ENCODE measurements around the gene MAML3.

The MAML3 gene

DNA sequence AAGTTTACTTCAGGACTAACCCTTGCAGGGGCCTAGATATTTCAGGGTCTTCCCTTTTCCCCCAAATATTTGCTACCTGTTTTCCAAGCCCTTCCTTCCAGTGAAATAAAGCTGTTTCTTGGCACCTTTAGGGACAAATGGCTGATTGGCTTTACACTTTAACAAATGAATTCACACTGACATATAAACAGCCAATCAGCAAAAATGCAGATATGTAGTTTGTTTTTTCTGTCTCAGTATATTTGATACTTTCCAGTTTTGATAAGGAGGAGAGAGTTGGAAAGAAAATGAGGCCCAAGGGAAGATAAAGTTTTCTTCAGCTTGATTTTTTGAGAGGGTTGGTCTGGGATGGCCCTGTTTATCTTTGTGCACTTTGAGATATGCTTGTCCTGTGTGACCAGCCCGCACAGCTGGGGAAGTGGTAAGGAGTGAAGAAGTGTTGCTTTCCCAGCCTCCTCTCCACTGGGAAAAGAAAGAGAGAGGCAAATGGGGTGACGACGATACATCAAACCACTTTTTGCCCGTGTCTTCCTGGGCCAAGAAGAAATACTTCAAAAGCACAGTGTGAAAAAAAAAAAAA, 420.9 kb downstream of the MAML3 start:
- no peaks in the 10 kb centered on the region for H3K36me3 ChIP-seq
- no peak overlapping the region for H3K27ac ChIP-seq
- H3K27me3 ChIP-seq, result peaks cover 10% of the 10 kb centered on the region
- no peaks in the 10 kb centered on the region for H3K9me3 ChIP-seq
- no peak overlapping the region for H3K4me3 ChIP-seq (ENCODE audit: low read depth in 1 of 2, low read length in 1 of 2)
- TF ChIP-seq, protein P1, sequence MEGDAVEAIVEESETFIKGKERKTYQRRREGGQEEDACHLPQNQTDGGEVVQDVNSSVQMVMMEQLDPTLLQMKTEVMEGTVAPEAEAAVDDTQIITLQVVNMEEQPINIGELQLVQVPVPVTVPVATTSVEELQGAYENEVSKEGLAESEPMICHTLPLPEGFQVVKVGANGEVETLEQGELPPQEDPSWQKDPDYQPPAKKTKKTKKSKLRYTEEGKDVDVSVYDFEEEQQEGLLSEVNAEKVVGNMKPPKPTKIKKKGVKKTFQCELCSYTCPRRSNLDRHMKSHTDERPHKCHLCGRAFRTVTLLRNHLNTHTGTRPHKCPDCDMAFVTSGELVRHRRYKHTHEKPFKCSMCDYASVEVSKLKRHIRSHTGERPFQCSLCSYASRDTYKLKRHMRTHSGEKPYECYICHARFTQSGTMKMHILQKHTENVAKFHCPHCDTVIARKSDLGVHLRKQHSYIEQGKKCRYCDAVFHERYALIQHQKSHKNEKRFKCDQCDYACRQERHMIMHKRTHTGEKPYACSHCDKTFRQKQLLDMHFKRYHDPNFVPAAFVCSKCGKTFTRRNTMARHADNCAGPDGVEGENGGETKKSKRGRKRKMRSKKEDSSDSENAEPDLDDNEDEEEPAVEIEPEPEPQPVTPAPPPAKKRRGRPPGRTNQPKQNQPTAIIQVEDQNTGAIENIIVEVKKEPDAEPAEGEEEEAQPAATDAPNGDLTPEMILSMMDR (IDR thresholded peaks at IDR 0.05), result no peak
- H3K4me1 ChIP-seq (ENCODE audit: control insufficient read depth in 1 of 2, insufficient read depth in 1 of 2, low read depth in 1 of 2, low read length in 1 of 2), result peaks cover 40 to 43% of the 10 kb centered on the region in 2 experiments

DNA sequence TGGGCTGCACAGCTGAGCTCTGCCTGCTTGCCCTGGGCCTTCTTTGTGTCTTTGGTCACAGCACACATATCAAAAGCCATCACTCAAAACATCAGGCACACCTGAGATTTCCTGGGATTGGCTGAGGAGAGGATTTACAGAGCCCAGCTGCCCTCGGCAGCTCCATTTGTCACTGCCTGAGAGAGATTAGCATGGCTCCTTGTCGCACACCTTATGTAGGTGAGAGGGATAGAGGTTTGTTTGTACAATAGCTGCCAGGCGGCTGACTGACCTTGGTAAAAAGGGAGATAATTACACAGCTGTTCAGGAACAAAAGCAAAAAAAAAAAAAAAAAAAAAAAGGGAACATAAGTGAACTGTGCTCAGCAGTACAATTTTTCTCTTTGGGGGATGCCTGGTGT, 425.1 kb downstream of the MAML3 start:
- TF ChIP-seq, protein P1 (IDR thresholded peaks at IDR 0.05), result no peak
- Histone ChIP-seq H3K4me1 (ENCODE audit: control insufficient read depth in 1 of 2, insufficient read depth in 1 of 2, low read depth in 1 of 2, low read length in 1 of 2) (peaks cover 1 to 3% of the 10 kb centered on the region in 2 experiments), H3K27ac (no peak overlapping the region), H3K36me3 (peaks cover 8% of the 10 kb centered on the region), H3K9me3 (no peaks in the 10 kb centered on the region), H3K27me3 (no peaks in the 10 kb centered on the region), H3K4me3 (ENCODE audit: low read depth in 1 of 2, low read length in 1 of 2) (no peak overlapping the region)

DNA sequence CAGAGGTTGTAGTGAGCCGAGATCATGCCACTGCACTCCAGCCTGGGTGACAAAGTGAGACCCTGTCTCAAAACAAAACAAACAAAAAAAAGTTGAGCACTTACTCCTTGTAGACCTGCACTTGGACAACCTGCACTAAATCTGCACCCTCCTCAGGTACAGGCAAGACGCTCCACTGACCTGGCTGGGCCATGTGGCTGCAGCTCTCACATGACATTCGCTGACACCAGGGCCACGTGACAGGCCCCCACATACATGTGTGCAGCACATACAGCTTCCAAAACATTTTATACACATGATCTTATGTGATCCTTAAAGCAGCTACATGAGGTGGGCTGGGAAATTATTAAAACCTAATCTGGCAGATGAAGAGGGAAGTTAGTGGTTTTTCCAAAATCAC, 425.8 kb downstream of the MAML3 start:
- no peak overlapping the region for H3K27ac ChIP-seq
- no peaks in the 10 kb centered on the region for H3K9me3 ChIP-seq
- TF ChIP-seq, protein P1 (IDR thresholded peaks at IDR 0.05), result no peak
- H3K27me3 ChIP-seq, result no peaks in the 10 kb centered on the region
- no peak overlapping the region for H3K4me3 ChIP-seq (ENCODE audit: low read depth in 1 of 2, low read length in 1 of 2)
- peaks cover 8% of the 10 kb centered on the region for H3K36me3 ChIP-seq
- no peaks in the 10 kb centered on the region for H3K4me1 ChIP-seq (ENCODE audit: control insufficient read depth in 1 of 2, insufficient read depth in 1 of 2, low read depth in 1 of 2, low read length in 1 of 2)

DNA sequence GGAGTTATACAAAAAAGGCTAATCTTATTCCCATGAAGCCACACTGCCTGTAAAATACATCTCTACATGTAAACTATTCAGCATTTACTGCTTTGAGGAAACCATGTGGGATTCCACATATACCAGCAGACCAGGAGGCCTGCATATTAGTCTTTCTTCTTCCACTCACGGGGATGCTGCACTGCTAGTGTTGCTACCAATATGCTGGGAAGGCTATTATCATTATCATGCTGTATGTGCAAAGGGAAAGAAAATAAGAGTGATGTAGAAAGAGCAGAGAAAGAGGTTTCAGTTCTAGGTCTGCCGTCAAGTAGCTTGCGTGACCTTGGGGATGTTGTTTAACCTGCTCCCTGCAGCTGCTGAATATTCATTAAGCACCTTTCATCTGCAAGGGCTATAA, 427.4 kb downstream of the MAML3 start:
- no peak overlapping the region for H3K4me3 ChIP-seq (ENCODE audit: low read depth in 1 of 2, low read length in 1 of 2)
- H3K27me3 ChIP-seq, result no peaks in the 10 kb centered on the region
- TF ChIP-seq, protein P1 (IDR thresholded peaks at IDR 0.05), result no peak
- no peaks in the 10 kb centered on the region for H3K4me1 ChIP-seq (ENCODE audit: control insufficient read depth in 1 of 2, insufficient read depth in 1 of 2, low read depth in 1 of 2, low read length in 1 of 2)
- no peak overlapping the region for H3K27ac ChIP-seq
- H3K9me3 ChIP-seq, result no peaks in the 10 kb centered on the region
- H3K36me3 ChIP-seq, result peaks cover 8% of the 10 kb centered on the region

DNA sequence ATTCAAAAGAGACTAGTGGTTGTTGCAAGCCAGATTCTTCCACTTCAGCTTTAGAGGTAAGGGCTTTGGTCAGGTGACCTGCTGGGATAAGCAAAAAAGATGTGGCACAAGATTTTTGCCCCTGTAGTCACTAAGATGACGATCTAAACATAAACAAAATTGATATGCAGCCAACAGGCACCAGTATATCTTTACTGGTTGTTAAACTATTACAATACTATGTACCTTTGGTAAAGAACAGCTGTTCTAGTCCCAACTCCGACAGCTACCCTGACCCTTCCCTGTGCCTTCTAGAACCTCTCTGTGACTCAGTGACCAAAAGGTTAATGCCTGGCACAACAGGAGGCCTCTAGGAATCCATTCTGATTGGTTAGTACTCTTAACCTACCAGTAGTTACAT, 428.7 kb downstream of the MAML3 start:
- H3K27ac ChIP-seq, result no peak overlapping the region
- no peaks in the 10 kb centered on the region for H3K27me3 ChIP-seq
- no peak overlapping the region for H3K4me3 ChIP-seq (ENCODE audit: low read depth in 1 of 2, low read length in 1 of 2)
- TF ChIP-seq, protein P1 (IDR thresholded peaks at IDR 0.05), result no peak
- peaks cover 8% of the 10 kb centered on the region for H3K36me3 ChIP-seq
- H3K4me1 ChIP-seq (ENCODE audit: control insufficient read depth in 1 of 2, insufficient read depth in 1 of 2, low read depth in 1 of 2, low read length in 1 of 2), result no peaks in the 10 kb centered on the region
- H3K9me3 ChIP-seq, result no peaks in the 10 kb centered on the region

DNA sequence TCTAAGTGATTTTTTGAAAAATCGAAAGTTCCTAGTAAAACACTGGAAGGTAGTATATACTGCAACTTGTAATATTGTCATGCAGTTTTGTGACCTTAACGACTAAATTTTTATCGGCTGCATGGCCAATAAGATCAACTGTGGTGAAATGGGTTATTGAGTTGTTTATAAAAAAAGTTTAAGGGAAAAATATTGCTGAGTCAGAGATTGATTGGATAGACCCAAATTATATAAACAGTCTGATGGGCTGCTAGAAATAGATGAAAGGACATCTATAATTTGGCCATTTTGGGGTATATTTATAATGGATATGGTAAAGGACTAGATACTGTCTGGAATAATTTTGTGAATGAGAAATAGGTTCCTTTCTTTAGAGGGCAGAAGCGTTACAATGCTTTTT, 432.2 kb downstream of the MAML3 start:
- TF ChIP-seq, protein P1 (IDR thresholded peaks at IDR 0.05), result no peak
- Histone ChIP-seq H3K36me3 (peaks cover 29% of the 10 kb centered on the region), H3K9me3 (no peaks in the 10 kb centered on the region)

More for the DNA sequence above, 432.2 kb downstream of the MAML3 start:
- no peaks in the 10 kb centered on the region for H3K4me1 ChIP-seq (ENCODE audit: control insufficient read depth in 1 of 2, insufficient read depth in 1 of 2, low read depth in 1 of 2, low read length in 1 of 2)
- H3K27me3 ChIP-seq, result no peaks in the 10 kb centered on the region
- H3K27ac ChIP-seq, result no peak overlapping the region
- no peak overlapping the region for H3K4me3 ChIP-seq (ENCODE audit: low read depth in 1 of 2, low read length in 1 of 2)
